OCI-LY3 (cell line): Measurements from ENCODE around the gene PHETA2.

Experiments used
- EZH2phosphoT487 ChIP-seq: fragments of 200-600 bp; shearing (Covaris generic); IDR thresholded peaks from 2 replicates; pipeline ENCODE4 v1.6.1; 2018; ENCODE audit warnings: antibody characterized with exemption, mixed run types, low read depth
- TF ChIP-seq, protein P1 (sequence below): fragments of 200-600, 300-600 bp; sonication (generic); IDR thresholded peaks from 2 replicates; pipeline ENCODE4 v1.5.1; 2014; ENCODE audit warnings: antibody characterized with exemption, low read length, low read depth

DNA sequence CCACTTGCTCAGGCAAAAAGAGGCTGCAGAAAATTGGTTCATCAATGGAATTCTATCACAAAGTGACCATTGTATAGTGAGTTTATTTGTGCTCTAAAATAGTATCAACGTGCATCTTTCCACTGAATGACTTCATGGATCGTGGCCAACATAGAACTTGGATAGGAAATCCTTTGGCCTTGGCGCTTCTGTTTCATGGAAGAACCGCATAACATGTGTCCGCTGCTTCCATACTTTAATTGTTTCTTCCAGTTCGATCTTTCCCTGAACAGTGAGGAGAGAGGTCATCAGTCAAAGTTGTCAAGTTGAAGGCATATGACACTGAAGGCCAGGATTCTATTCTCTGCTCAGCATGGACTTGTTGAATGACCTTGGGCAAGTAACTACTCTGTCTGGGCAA is 12.0 kb downstream of the PHETA2 start:
- TF ChIP-seq, protein P1, sequence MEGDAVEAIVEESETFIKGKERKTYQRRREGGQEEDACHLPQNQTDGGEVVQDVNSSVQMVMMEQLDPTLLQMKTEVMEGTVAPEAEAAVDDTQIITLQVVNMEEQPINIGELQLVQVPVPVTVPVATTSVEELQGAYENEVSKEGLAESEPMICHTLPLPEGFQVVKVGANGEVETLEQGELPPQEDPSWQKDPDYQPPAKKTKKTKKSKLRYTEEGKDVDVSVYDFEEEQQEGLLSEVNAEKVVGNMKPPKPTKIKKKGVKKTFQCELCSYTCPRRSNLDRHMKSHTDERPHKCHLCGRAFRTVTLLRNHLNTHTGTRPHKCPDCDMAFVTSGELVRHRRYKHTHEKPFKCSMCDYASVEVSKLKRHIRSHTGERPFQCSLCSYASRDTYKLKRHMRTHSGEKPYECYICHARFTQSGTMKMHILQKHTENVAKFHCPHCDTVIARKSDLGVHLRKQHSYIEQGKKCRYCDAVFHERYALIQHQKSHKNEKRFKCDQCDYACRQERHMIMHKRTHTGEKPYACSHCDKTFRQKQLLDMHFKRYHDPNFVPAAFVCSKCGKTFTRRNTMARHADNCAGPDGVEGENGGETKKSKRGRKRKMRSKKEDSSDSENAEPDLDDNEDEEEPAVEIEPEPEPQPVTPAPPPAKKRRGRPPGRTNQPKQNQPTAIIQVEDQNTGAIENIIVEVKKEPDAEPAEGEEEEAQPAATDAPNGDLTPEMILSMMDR = no peak
- TF ChIP-seq EZH2phosphoT487 = no peak
